ENCODE data around the gene CAMK1D.

The CAMK1D gene

DNA sequence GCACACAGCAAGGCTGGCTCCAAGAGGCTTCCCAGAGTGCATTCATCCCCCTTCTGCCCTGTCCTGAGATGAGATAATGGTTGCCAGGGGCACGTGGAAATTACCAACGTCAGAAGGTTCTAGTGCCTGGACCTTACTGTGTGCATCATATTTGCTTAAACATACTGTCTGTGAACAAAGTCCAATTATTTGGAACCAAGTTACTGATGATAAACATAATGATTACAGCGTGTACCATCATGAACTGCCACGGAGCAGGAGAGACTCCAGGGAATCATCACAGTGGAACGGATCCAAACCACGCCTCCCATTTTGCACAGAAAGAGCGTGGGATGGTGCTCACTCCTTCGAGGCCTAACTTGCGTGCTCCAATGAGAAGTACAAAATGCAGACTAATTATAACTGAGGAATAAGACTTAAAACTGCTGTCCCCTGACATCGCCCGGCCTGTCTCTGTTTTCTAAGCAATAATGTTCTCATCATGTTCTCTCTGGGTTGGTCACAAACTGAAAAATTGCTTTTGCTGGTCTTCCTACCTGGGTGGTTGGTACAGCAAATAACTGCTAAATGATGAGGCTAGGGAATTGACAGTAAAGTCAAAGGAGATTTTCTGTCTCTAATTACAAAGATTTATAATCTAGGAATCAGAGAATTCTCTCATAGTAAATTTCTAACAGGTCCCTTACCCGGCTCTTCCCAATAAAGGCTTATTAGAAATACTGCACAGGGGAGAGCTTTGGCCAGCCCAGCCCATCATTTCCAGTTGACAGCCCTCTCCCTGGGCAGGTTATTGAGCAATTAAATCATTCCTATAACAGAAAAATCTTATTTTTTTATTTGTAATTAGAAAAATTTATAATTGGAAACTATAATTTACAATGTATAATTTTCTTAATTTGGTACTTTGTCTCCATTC lies 182.2 kb downstream of the CAMK1D start:
- no peak overlapping the region for H3K9ac ChIP-seq (ENCODE audit: low read depth, low read length)
- H3K36me3 ChIP-seq (ENCODE audit: insufficient read depth, low read length): no peaks in the 10 kb centered on the region
- H4K20me1 ChIP-seq (ENCODE audit: insufficient read depth, low read length): no peaks in the 10 kb centered on the region
- H3K27me3 ChIP-seq (ENCODE audit: insufficient read depth, low read length, poor library complexity): no peaks in the 10 kb centered on the region
- no peak overlapping the region for H3K4me3 ChIP-seq (ENCODE audit: low read depth in 1 of 2, low read length in 2 of 2)
- no peak overlapping the region for H3K27ac ChIP-seq (ENCODE audit: low read length)
- H3K9me3 ChIP-seq (ENCODE audit: insufficient read depth, low read length, severe bottlenecking): no peaks in the 10 kb centered on the region
- H2AFZ ChIP-seq (ENCODE audit: low read depth, low read length): no peak overlapping the region
- TF ChIP-seq, protein P1, sequence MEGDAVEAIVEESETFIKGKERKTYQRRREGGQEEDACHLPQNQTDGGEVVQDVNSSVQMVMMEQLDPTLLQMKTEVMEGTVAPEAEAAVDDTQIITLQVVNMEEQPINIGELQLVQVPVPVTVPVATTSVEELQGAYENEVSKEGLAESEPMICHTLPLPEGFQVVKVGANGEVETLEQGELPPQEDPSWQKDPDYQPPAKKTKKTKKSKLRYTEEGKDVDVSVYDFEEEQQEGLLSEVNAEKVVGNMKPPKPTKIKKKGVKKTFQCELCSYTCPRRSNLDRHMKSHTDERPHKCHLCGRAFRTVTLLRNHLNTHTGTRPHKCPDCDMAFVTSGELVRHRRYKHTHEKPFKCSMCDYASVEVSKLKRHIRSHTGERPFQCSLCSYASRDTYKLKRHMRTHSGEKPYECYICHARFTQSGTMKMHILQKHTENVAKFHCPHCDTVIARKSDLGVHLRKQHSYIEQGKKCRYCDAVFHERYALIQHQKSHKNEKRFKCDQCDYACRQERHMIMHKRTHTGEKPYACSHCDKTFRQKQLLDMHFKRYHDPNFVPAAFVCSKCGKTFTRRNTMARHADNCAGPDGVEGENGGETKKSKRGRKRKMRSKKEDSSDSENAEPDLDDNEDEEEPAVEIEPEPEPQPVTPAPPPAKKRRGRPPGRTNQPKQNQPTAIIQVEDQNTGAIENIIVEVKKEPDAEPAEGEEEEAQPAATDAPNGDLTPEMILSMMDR (IDR thresholded peaks at IDR 0.05; ENCODE audit: borderline replicate concordance, extremely low read depth, low read length, poor library complexity, severe bottlenecking): no peak
- no peak for TF ChIP-seq EZH2 (IDR thresholded peaks at IDR 0.05; ENCODE audit: borderline replicate concordance, low read depth, low read length, severe bottlenecking)
- DNase-seq (no peak), ATAC-seq (ENCODE audit: insufficient read depth, low read depth) (no peak)
- H3K79me2 ChIP-seq (ENCODE audit: insufficient read depth, low read length): no peaks in the 10 kb centered on the region
- peaks cover 8% of the 10 kb centered on the region for H3K4me1 ChIP-seq (ENCODE audit: insufficient read depth, low read length)
- no peak overlapping the region for H3K4me2 ChIP-seq (ENCODE audit: insufficient read depth, low read length)

DNA sequence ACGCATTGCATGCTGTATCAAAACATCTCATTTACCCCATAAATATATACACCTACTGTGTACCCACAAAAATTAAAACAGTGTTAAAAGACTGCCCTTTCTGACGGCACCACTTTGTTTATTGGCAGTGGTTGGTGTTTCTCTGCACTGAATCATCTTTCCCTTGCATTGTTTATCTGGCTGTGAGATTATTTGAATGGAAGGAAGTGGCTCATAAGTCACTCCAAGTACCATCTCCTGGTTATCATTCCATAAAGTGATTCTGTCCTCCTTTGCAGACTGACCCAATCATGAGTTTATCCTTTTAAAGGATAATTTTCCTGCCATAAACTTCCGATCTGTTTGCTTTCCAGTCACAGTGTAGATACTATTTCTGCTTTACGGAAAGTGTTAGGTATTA lies 183.8 kb downstream of the CAMK1D start:
- Histone ChIP-seq H3K9me3 (ENCODE audit: insufficient read depth, low read length, severe bottlenecking) (no peaks in the 10 kb centered on the region), H3K36me3 (ENCODE audit: insufficient read depth, low read length) (no peaks in the 10 kb centered on the region), H3K27ac (ENCODE audit: low read length) (no peak overlapping the region), H4K20me1 (ENCODE audit: insufficient read depth, low read length) (no peaks in the 10 kb centered on the region), H3K4me3 (ENCODE audit: low read depth in 1 of 2, low read length in 2 of 2) (no peak overlapping the region), H3K4me1 (ENCODE audit: insufficient read depth, low read length) (peaks cover 8% of the 10 kb centered on the region), H3K79me2 (ENCODE audit: insufficient read depth, low read length) (no peaks in the 10 kb centered on the region), H2AFZ (ENCODE audit: low read depth, low read length) (no peak overlapping the region), H3K9ac (ENCODE audit: low read depth, low read length) (no peak overlapping the region), H3K4me2 (ENCODE audit: insufficient read depth, low read length) (no peak overlapping the region), H3K27me3 (ENCODE audit: insufficient read depth, low read length, poor library complexity) (no peaks in the 10 kb centered on the region)
- no peak for DNase-seq
- no peak for ATAC-seq (ENCODE audit: insufficient read depth, low read depth)
- TF ChIP-seq EZH2 (IDR thresholded peaks at IDR 0.05; ENCODE audit: borderline replicate concordance, low read depth, low read length, severe bottlenecking): no peak
- TF ChIP-seq, protein P1 (IDR thresholded peaks at IDR 0.05; ENCODE audit: borderline replicate concordance, extremely low read depth, low read length, poor library complexity, severe bottlenecking): no peak

DNA sequence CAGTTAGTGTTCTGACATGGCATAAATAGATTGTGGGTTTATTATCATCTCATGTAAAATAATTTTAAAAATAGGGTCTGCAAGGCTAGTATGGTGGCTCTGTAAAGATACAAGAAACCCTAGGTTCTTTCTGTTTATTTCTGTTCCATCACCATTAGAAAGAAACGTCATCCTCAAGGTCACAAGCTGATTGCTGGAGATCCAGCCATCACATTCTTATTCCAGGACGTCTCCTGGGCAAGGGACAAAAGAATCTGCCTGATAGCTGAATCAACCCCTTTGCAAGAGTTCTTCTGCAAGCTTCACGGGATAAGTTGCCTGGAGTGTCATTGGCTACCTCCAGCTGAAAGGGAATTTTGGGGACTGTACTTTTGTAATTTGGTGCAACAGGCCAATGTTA lies 184.4 kb downstream of the CAMK1D start:
- no peaks in the 10 kb centered on the region for H3K36me3 ChIP-seq (ENCODE audit: insufficient read depth, low read length)
- no peak overlapping the region for H2AFZ ChIP-seq (ENCODE audit: low read depth, low read length)
- H3K79me2 ChIP-seq (ENCODE audit: insufficient read depth, low read length): no peaks in the 10 kb centered on the region
- H3K4me3 ChIP-seq (ENCODE audit: low read depth in 1 of 2, low read length in 2 of 2): no peak overlapping the region
- H3K27ac ChIP-seq (ENCODE audit: low read length): no peak overlapping the region
- no peak overlapping the region for H3K4me2 ChIP-seq (ENCODE audit: insufficient read depth, low read length)
- H4K20me1 ChIP-seq (ENCODE audit: insufficient read depth, low read length): no peaks in the 10 kb centered on the region
- no peaks in the 10 kb centered on the region for H3K27me3 ChIP-seq (ENCODE audit: insufficient read depth, low read length, poor library complexity)
- H3K9ac ChIP-seq (ENCODE audit: low read depth, low read length): no peak overlapping the region
- ATAC-seq (ENCODE audit: insufficient read depth, low read depth) (no peak), DNase-seq (no peak)
- H3K9me3 ChIP-seq (ENCODE audit: insufficient read depth, low read length, severe bottlenecking): no peaks in the 10 kb centered on the region
- peaks cover 8% of the 10 kb centered on the region for H3K4me1 ChIP-seq (ENCODE audit: insufficient read depth, low read length)
- TF ChIP-seq EZH2 (IDR thresholded peaks at IDR 0.05; ENCODE audit: borderline replicate concordance, low read depth, low read length, severe bottlenecking): no peak
- TF ChIP-seq, protein P1 (IDR thresholded peaks at IDR 0.05; ENCODE audit: borderline replicate concordance, extremely low read depth, low read length, poor library complexity, severe bottlenecking): no peak

Data from DND-41 (cell line).